ENCODE results near the gene RWDD2A.

DNA sequence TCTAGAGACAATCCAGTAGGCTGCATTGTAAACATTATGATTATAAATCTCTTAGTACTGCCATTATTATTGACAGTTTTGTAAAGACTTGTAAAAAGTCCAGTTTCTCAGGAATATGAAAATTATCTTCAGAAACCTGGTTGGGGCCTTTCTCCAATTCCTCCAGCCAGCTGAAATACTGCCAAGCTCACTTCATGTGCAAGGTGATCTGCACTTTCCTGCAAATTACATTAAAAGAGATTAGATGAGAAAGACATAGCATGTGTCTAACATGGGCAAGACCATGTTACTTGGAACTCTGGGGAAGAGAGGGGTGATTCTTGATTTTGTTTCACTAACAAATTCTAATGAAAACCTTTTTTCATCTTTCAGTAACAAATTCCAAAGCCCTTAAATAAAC is 24.1 kb upstream of the RWDD2A start:
- TF ChIP-seq, protein P1, sequence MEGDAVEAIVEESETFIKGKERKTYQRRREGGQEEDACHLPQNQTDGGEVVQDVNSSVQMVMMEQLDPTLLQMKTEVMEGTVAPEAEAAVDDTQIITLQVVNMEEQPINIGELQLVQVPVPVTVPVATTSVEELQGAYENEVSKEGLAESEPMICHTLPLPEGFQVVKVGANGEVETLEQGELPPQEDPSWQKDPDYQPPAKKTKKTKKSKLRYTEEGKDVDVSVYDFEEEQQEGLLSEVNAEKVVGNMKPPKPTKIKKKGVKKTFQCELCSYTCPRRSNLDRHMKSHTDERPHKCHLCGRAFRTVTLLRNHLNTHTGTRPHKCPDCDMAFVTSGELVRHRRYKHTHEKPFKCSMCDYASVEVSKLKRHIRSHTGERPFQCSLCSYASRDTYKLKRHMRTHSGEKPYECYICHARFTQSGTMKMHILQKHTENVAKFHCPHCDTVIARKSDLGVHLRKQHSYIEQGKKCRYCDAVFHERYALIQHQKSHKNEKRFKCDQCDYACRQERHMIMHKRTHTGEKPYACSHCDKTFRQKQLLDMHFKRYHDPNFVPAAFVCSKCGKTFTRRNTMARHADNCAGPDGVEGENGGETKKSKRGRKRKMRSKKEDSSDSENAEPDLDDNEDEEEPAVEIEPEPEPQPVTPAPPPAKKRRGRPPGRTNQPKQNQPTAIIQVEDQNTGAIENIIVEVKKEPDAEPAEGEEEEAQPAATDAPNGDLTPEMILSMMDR (IDR thresholded peaks at IDR 0.05; ENCODE audit: insufficient read depth, low read length, poor library complexity, severe bottlenecking), result no peak
- TF ChIP-seq EZH2phosphoT487 (conservative IDR thresholded peaks at IDR 0.05; ENCODE audit: low read length), result no peak

Measured in SU-DHL-6 (cell line).